CD4-positive, alpha-beta T cell treated with Interleukin-6 for 4 hours (primary cell): ENCODE data around the gene CRADD.
A peak's percentile ranks its signal among the peaks of the same experiment; 100 is the strongest.
"Not testable (repeated sequence)": the region's sequence is repeated elsewhere in the genome, so short reads cannot be mapped to it uniquely, and the experiment has no call there.

Experiments used
- DNase-seq: peaks from one replicate; pipeline ENCODE4 v3.0.0-alpha.2; 2020; ENCODE audit warnings: mixed read lengths

Gene CRADD

GRCh38 chr12:93788853-93789252, 111.7 kb downstream of the CRADD start:
- DNase-seq = no peak

DNA sequence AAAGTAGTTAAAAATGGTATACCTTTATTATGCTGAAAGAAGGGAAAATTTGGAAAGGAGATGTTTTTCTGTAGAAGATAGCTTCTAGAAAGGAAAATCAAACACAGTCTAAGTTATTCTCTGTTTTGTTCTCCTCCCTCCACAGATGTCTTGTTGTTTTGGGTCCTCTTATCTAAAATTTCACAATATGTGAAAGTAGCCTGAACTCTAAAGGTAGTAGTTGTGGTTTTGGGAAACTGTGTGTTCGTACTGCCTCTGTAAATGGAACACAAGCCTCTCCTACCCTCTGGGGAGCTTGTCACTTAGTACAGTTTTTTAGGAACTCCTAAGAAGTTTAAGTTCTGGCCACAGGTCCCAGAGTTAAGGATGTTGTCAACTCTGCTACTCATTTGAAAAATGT, 112.6 kb downstream of the CRADD start:
- DNase-seq = no peak

DNA sequence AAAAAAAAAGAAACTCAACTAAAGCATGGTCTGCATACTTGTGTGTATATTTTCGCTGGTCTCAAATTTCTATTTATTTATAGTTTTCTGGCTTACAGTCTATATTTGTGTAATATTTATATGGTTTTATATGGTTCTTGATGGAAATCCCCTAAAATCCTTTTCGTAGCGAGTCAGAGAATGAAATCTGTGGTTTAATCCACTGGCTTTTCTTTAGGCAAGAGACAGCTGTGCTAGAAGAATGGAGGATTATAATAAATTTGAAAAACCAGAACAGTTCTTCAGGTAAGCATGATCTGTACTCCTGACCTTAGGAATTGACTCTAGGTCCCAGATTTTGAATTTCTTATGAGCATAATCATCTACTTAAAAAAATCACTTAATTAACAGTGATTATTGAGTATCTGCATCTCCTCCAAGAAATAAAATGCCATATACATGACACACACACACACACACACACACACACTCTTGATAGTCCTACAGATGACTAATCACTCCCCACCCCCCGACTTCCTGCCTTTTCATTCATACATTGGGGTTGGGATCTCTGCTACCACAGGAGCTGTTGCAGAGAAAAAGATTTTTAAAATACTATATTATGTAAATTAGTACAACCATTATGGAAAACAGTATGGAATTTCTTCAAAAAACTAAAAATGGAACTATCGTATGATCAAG, 113.4 kb downstream of the CRADD start:
- DNase-seq = peak; percentile 61

GRCh38 chr12:93793007-93793406, 115.8 kb downstream of the CRADD start:
- DNase-seq = no peak

- DNase-seq = no peak
These were observed 116.8 kb downstream of the CRADD start for GRCh38 chr12:93793983-93794382.

DNA sequence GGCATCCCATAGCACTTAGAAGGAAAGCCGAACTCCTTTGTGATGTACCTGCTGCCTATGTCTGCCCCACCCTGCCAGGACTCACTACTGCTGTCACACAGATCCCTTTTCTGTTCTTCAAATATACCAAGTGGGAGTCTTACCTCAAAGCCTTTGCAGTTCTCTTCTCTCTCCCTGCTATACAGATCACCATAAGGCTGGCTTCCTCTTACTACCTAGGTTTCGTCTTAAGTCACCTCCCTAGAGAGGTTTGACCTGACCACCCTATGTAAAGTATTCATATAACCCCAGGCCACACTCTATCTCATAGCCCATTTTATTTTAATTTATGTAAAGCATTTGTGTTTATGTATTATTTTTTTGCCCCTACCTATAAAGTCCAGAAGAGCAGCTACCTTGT, 117.6 kb downstream of the CRADD start:
- DNase-seq = no peak

GRCh38 chr12:93795352-93795751, 118.2 kb downstream of the CRADD start:
- DNase-seq = no peak

DNA sequence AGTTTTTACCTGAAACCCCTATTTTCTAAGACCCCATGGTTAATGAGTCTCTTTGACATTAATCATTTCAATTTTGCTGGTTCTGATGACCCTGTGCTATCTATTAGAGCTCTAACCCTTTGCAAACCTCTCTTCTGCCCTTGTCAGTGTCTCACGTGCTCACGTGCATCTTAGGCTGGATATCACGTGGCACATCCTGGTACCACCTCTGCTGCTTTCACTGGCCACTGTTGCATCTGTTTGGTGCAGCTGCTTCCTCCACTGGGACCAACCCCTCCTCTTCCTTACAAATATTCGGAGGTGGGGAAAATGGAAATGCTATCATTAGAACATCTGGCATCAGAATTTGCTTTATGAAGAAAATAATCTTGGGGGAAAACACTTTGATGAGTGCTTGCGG, 119.6 kb downstream of the CRADD start:
- DNase-seq = no peak

DNA sequence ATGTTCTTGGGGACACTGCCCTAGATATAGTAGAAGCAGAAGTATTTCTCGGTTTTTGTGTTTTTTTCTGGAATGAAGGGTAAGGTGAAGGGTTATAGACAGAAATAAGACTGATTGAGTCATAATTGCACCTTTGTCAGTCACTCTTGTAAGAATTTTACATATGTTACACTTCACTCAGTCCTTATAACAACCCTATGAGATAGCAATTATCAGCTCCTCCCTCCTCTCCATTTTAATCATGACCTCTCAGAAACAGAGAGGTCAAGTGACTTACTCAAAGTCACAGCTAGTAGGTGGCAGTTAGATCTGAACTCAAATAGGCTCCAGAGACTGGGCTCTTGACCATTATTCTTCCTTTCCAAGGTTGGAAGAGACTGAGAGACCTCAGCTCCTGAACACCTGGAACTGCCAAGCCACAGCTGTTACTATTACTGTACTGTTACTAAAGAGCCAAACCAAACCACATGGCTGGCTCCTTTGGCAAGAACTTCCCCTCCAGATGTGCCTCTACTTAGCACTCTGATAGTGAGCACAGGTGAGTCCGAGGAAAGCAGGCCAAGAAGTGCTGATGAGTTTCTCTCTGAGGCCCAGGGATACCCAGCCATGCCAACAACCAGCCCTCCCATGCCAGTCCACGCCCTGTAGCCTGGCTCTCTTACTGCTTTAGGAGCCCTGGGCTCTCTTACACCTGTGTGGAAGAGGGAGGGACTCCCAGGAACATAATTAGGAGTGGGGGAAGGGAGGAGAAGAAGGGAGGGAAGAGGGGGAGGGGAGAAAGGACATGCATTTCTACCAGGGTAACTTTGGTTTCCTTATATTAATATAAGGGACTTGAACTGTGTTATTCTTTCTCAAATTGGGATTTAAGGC, 121.3 kb downstream of the CRADD start:
- no peak for DNase-seq

GRCh38 chr12:93801666-93802065, 124.5 kb downstream of the CRADD start:
- DNase-seq = not testable (repeated sequence)

DNA sequence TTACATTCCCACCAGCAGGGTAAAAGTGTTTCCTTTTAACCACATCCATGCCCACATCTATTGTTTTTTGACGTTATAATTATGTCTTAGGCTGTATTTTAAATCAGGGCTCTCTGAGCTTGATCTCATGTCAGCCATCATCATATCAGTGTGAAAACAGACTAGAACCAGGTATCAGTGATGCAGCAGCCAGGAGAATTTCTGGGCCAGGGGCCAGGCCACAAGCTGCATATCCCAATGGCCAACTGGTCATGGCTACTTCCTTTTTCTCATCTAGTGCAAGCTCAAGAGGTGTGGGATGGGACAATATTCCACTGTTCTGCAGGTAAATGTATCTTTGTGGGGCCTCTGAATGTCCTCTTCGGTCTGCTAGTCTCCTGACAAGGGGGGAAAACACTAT, 125.1 kb downstream of the CRADD start:
- DNase-seq = no peak

- DNase-seq = no peak
These were observed 125.7 kb downstream of the CRADD start for GRCh38 chr12:93802698-93803423.

DNA sequence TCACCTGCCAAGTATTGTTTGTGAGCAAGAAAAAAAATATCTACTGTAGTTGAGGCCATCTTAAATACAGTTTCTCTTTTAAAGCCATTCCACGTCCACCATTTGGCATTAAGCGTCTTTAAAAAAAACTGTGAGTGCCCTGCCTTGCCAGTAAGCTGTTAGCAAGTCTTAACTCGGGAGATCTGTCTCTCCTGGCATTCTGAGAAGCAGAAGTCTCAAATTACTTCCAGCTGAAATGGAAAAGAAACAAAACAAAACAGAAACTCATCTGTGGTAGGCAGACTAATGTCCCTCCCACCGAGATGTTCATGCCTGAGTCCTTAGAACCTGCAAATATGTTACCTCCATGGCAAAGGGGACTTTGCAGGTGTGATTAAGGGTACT, 126.2 kb downstream of the CRADD start:
- DNase-seq = no peak

GRCh38 chr12:93804392-93805179, 127.4 kb downstream of the CRADD start:
- DNase-seq = no peak

- DNase-seq = no peak
These were observed 128.6 kb downstream of the CRADD start for GRCh38 chr12:93805736-93806141.

- DNase-seq = no peak
These were observed 130.2 kb downstream of the CRADD start for GRCh38 chr12:93807354-93807753.

GRCh38 chr12:93808169-93808899, 131.2 kb downstream of the CRADD start:
- no peak for DNase-seq

DNA sequence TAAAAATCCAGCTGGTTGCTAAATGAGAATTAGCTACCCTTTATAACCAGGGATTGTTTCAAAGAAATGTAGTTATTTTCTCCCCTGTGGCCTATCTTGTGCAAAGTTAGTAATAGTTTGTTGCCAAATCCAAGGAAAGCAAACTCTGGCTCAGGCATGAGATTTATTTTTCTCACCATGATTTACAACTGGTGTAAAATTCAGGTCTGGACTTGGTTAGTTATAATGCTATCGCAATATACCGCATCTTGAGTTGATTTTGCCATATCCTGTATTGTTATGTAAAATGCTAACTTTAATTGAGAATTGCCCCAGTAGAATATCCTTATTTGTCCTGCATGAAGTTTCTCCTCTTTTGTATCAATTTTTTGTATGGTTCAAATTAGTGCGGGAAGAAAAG, 135.5 kb downstream of the CRADD start:
- no peak for DNase-seq

DNA sequence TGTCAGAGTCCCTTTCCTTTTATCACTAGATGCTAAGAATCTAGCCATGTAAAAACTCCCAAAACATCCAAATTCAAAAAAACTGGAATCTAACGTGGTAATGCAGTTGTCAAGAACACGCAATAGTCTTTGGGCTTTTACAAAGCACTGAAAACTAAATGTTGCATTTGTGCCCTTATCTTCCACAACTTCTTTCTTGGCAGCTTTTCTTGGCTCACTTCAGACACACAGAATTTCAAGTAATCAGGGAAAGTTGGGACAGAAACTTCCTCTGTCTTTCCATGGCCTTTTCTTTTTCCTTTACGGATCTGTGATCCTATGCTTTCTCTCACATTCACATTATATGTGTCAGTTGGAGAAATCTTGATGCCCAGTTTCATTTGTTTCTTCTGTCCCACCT, 136.0 kb downstream of the CRADD start:
- no peak for DNase-seq

GRCh38 chr12:93813972-93814821, 137.0 kb downstream of the CRADD start:
- DNase-seq = no peak

DNA sequence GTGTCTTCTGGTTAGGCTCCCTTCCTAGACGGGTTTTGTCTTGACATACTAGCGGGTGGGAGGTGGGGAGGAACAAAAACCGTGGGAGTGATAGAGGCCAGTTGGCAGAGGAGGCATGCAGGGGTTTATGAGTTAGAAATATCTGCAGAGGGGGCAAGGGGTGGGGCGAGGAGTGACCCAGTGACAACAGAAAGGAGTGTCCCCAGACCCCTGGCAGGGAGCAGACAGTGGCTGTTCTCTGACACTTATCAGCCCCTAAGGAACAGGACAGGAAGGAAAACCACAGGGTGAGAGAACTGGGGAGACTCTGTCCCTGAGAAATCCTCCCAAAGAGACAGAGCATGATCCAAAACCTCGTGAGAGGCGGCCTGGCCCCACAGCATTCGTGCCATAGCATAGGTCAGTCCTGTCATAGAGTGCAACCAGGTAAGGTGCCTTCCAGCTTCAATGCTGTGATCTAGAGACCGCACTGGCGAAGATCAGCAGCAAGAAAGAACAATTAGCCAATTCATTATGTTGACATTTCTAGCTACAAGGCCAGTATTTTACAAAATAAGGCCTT, 141.4 kb downstream of the CRADD start:
- DNase-seq = no peak
